DMS153 treated with DMSO at 0.1 percent for 48 hours (cell line): ENCODE results near the gene DICER1.

Experiments used
- DNase-seq: peaks from one replicate; lab custom pipeline; 2025; ENCODE audit not compliant: unreplicated experiment; lab: John Stamatoyannopoulos, UW

DICER1 gene

GRCh38 chr14:95043314-95043713 lies 114.0 kb downstream of the DICER1 start:
- DNase-seq: no peak

- DNase-seq: no peak
Measured at GRCh38 chr14:95041477-95042020, 115.8 kb downstream of the DICER1 start.

- DNase-seq: no peak
Measured at GRCh38 chr14:95040708-95041476, 116.4 kb downstream of the DICER1 start.

GRCh38 chr14:95039993-95040348 lies 117.4 kb downstream of the DICER1 start:
- DNase-seq: no peak

- DNase-seq: no peak
Measured at GRCh38 chr14:95039259-95039992, 117.9 kb downstream of the DICER1 start.

GRCh38 chr14:95038521-95039250 lies 118.6 kb downstream of the DICER1 start:
- no peak for DNase-seq

- DNase-seq: no peak
Measured at GRCh38 chr14:95037273-95037672, 120.1 kb downstream of the DICER1 start.
